ENCODE measurements around the gene ARL5B. TPM values are rescaled to one million over a fixed set of nuclear protein-coding genes. Genes with fewer than 3 reads are reported as not detected.

ARL5B gene
- total and polyA plus RNA-seq, 2 of the 8 experiments (the other 6 are each of a cell fraction or from before 2014, with no cell fraction given), result 8.4 to 52.1 TPM

DNA sequence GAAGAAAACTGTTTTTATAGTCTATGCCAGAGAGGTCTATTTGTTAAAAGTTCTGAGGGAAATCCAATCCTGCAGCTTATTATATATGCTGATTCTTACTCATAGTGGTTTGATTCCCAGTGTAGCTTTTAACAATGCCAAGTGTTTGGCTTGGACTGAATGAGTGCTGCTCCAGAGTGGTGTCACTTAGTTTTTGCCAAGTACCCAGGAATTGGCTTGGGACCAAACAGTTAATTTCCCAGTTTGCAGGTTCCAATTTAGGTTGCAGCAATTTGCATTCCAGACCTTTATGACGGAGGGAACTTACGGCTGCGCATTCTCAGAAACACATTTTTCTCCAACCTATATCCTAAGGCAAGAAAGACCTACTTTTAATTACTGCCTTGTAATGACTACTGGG lies 40.2 kb upstream of the ARL5B start:
- Histone ChIP-seq H3K79me2 (ENCODE audit: control insufficient read depth in 1 of 2, insufficient read depth in 2 of 2, low read length in 2 of 2) (no peaks in the 10 kb centered on the region), H3K23ac (ENCODE audit: insufficient read length) (no peak overlapping the region), H3K18ac (ENCODE audit: extremely low read depth, low read length) (no peak overlapping the region), H2BK120ac (replicated peaks; ENCODE audit: low read depth, low read length) (no peak overlapping the region), H4K5ac (ENCODE audit: insufficient read length, low read depth, low read length) (no peak overlapping the region), H3K27ac (ENCODE audit: low read depth, low read length) (no peak overlapping the region), H3K14ac (ENCODE audit: insufficient read length) (no peak overlapping the region), H3K9me3 (ENCODE audit: insufficient read depth in 2 of 2, low read depth in 1 of 2, low read length in 1 of 2) (no peaks in the 10 kb centered on the region), H4K91ac (replicated peaks; ENCODE audit: insufficient read length, low read length) (no peak overlapping the region), H3K4me2 (ENCODE audit: insufficient read depth in 1 of 2, low read depth in 2 of 2, low read length in 2 of 2) (no peak overlapping the region), H3K56ac (replicated peaks; ENCODE audit: insufficient read length, low read depth, low read length) (no peak overlapping the region), H3K36me3 (ENCODE audit: control insufficient read depth in 2 of 4, insufficient read depth in 4 of 4, low read length in 3 of 4) (peaks cover 0 to 4% (median 1%) of the 10 kb centered on the region in 4 experiments; a peak in 3 of 8 replicates), H2AFZ (ENCODE audit: low read length) (no peak overlapping the region), H2BK5ac (ENCODE audit: low read depth, low read length) (no peak overlapping the region), H3K4me1 (replicated peaks in 1 of 4; ENCODE audit: control insufficient read depth in 3 of 4, insufficient read depth in 4 of 4, low read length in 3 of 4) (no peaks in the 10 kb centered on the region), H2BK15ac (ENCODE audit: low read length) (no peak overlapping the region), H2BK20ac (ENCODE audit: low read length) (no peak overlapping the region), H4K8ac (ENCODE audit: extremely low read depth, insufficient read depth, low read length) (no peak overlapping the region), H3K27me3 (replicated peaks in 1 of 4; ENCODE audit: control insufficient read depth in 3 of 4, extremely low read depth in 1 of 4, insufficient read depth in 3 of 4, low read length in 3 of 4) (no peaks in the 10 kb centered on the region), H3K9ac (replicated peaks in 1 of 4; ENCODE audit: extremely low read depth in 1 of 4, low read depth in 3 of 4, low read length in 3 of 4) (no peak overlapping the region), H2AK5ac (ENCODE audit: low read depth, low read length) (no peak overlapping the region), H4K20me1 (replicated peaks in 1 of 2; ENCODE audit: control insufficient read depth in 1 of 2, insufficient read depth in 2 of 2, low read length in 2 of 2) (no peaks in the 10 kb centered on the region), H3K4me3 (ENCODE audit: extremely low read depth in 1 of 4, insufficient read depth in 2 of 4, low read depth in 3 of 4, low read length in 4 of 4) (no peak overlapping the region), H2BK12ac (ENCODE audit: low read depth, low read length) (no peak overlapping the region), H3K79me1 (ENCODE audit: low read depth, low read length) (no peaks in the 10 kb centered on the region), H3K4ac (replicated peaks; ENCODE audit: insufficient read length, low read depth, low read length) (no peak overlapping the region), H3K23me2 (ENCODE audit: low read depth, low read length) (no peaks in the 10 kb centered on the region)
- CTCF ChIA-PET (ENCODE audit: partially characterized antibody), result no interaction called here
- DNase-seq (ENCODE audit: low read depth in 1 of 2, low spot score in 2 of 2) (no peak), FAIRE-seq (no peak)
- POLR2A ChIA-PET (ENCODE audit: partially characterized antibody), result no interaction called here
- WGBS, 2 experiments (ENCODE audit: extremely low coverage in 1 of 2, insufficient coverage in 1 of 2, insufficient read length in 1 of 2, insufficient replicate concordance in 2 of 2, low coverage in 1 of 2, low lambda C conversion rate in 2 of 2, missing lambda C conversion rate in 1 of 2), result 98% methylated on average over 3 of the region's 3 CpGs; no CpG with 5 or more reads in 1 of the 2 experiments
- TF ChIP-seq SP4 (IDR thresholded peaks at IDR 0.05; ENCODE audit: low read length), result no peak
- no peak for TF ChIP-seq CREB1 (IDR thresholded peaks at IDR 0.05)
- no peak for TF ChIP-seq CBX5 (IDR thresholded peaks at IDR 0.05; ENCODE audit: low read depth, low read length)
- TF ChIP-seq CEBPB (IDR thresholded peaks at IDR 0.05; ENCODE audit: low read depth, low read length), result no peak
- TF ChIP-seq, protein P1, sequence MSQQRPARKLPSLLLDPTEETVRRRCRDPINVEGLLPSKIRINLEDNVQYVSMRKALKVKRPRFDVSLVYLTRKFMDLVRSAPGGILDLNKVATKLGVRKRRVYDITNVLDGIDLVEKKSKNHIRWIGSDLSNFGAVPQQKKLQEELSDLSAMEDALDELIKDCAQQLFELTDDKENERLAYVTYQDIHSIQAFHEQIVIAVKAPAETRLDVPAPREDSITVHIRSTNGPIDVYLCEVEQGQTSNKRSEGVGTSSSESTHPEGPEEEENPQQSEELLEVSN (IDR thresholded peaks at IDR 0.05), result no peak
- no peak for TF ChIP-seq RAD21 (IDR thresholded peaks at IDR 0.05 in 1 of 2, conservative IDR thresholded peaks at IDR 0.05 in 1 of 2; ENCODE audit: low read depth in 2 of 2, low read length in 2 of 2)

Measured in H1 (cell line).